Endothelial cell of umbilical vein (primary cell): ENCODE results near the gene LMCD1. TPM values are rescaled to one million over a fixed set of nuclear protein-coding genes. Genes with fewer than 3 reads are reported as not detected.

Experiments
- BruUV-seq: library from RNA; stranded (reverse); fragments of 400-500 nt; replicated peaks from 2 replicates; lab custom pipeline; 2021; lab: Mats Ljungman, UMichigan
- CTCF ChIA-PET: fragments of 300-600, 350-600 bp; sonication (Branson Sonifier 250); formaldehyde crosslinking; loops from one replicate; lab custom pipeline; 2021; ENCODE audit warnings: antibody characterized with exemption, inconsistent platforms; lab: Charles Lee
- POLR2A ChIA-PET: fragments of 300-600, 350-600 bp; sonication (Branson Sonifier 250); formaldehyde crosslinking; loops from one replicate; lab custom pipeline; 2021; ENCODE audit warnings: antibody characterized with exemption, inconsistent platforms; lab: Charles Lee
- DNase-seq: peaks from one replicate; pipeline ENCODE4 v3.0.0-alpha.2; 2011; ENCODE audit warnings: low read depth, low spot score
- FAIRE-seq: peaks from 2 replicates; lab custom pipeline; 2011; peaks lifted over from hg19 to GRCh38; lab: Jason Lieb, UNC
- H2AFZ ChIP-seq: 2 replicates; pipeline ENCODE4 v1.6.0; 2012; ENCODE audit warnings: low read depth, low read length, control low read depth, inconsistent platforms
- H3K27ac ChIP-seq: 2 replicates; pipeline ENCODE4 v1.5.1; 2011; ENCODE audit warnings: low read depth, mild to moderate bottlenecking, control low read depth, low read length, moderate library complexity; ENCODE audit not compliant: insufficient read depth
- H3K27me3 ChIP-seq, 2 experiments: 2 replicates each; pipeline versions ENCODE4 v1.6.0 to v1.6.1; 2011; ENCODE audit warnings: low read length in 2 of 2, mixed read lengths in 1 of 2; ENCODE audit not compliant: control insufficient read depth in 2 of 2, insufficient read depth in 2 of 2
- H3K36me3 ChIP-seq, 2 experiments: 2 replicates in 1 of 2; 3 replicates in 1 of 2; pipeline ENCODE4 v1.5.1; 2011; ENCODE audit warnings: low read length in 2 of 2, mild to moderate bottlenecking in 1 of 2, moderate library complexity in 1 of 2; ENCODE audit not compliant: control insufficient read depth in 2 of 2, insufficient read depth in 2 of 2; ENCODE audit errors: extremely low read depth in 1 of 2
- H3K4me1 ChIP-seq: 3 replicates; pipeline ENCODE4 v1.5.1; 2011; ENCODE audit warnings: mild to moderate bottlenecking, low read length; ENCODE audit not compliant: control insufficient read depth, insufficient read depth; ENCODE audit errors: extremely low read depth
- H3K4me2 ChIP-seq: 2 replicates; pipeline ENCODE4 v1.6.1; 2011; ENCODE audit warnings: low read length, control low read depth, mixed read lengths; ENCODE audit not compliant: insufficient read depth
- H3K4me3 ChIP-seq, 3 experiments: fragments of 200-600 bp in 1 of 3; sonication (generic), shearing (Covaris generic) in 1 of 3; replicated peaks in 1 of 3; 2 replicates each; pipeline ENCODE4 v1.5.1; 2011 to 2016; ENCODE audit warnings: control low read depth in 3 of 3, low read length in 3 of 3, mild to moderate bottlenecking in 2 of 3, inconsistent platforms in 1 of 3, low read depth in 1 of 3, moderate library complexity in 1 of 3; ENCODE audit not compliant: insufficient read depth in 1 of 3
- H3K79me2 ChIP-seq: 2 replicates; pipeline ENCODE4 v1.6.0; 2012; ENCODE audit warnings: low read length, inconsistent platforms; ENCODE audit not compliant: control insufficient read depth, insufficient read depth
- H3K9ac ChIP-seq: replicated peaks from 2 replicates; pipeline ENCODE3; 2011; ENCODE audit warnings: low read length, control low read depth; ENCODE audit not compliant: insufficient read depth; ENCODE audit errors: extremely low read depth
- H3K9me1 ChIP-seq: replicated peaks from 3 replicates; pipeline ENCODE4 v1.6.0; 2011; ENCODE audit warnings: mild to moderate bottlenecking, low read length; ENCODE audit not compliant: control insufficient read depth, insufficient read depth; ENCODE audit errors: extremely low read depth
- H3K9me3 ChIP-seq: replicated peaks from 2 replicates; pipeline ENCODE4 v1.5.1; 2012; ENCODE audit warnings: low read length, inconsistent platforms; ENCODE audit not compliant: control insufficient read depth, insufficient read depth
- H4K20me1 ChIP-seq: replicated peaks from 2 replicates; pipeline ENCODE3; 2011; ENCODE audit warnings: mild to moderate bottlenecking, low read length; ENCODE audit not compliant: control insufficient read depth, insufficient read depth; ENCODE audit errors: extremely low read depth
- EZH2 ChIP-seq: IDR thresholded peaks from 2 replicates; pipeline ENCODE4 v1.6.1; 2012; ENCODE audit warnings: borderline replicate concordance, low read depth, mild to moderate bottlenecking, moderate library complexity, low read length, inconsistent platforms; ENCODE audit not compliant: severe bottlenecking
- FOS ChIP-seq: IDR thresholded peaks from 2 replicates; pipeline ENCODE4 v1.6.1; 2011; ENCODE audit warnings: mild to moderate bottlenecking, low read length, moderate library complexity, borderline replicate concordance; ENCODE audit not compliant: insufficient read depth
- GATA2 ChIP-seq: IDR thresholded peaks from 2 replicates; pipeline ENCODE4 v1.7.0; 2011; ENCODE audit warnings: low read depth, mild to moderate bottlenecking, moderate library complexity, mixed read lengths, low read length; ENCODE audit not compliant: insufficient read length, insufficient read depth
- JUN ChIP-seq: IDR thresholded peaks from 2 replicates; pipeline ENCODE4 v1.6.1; 2011; ENCODE audit warnings: borderline replicate concordance, low read depth; ENCODE audit not compliant: insufficient read length, insufficient read depth
- MYC ChIP-seq: IDR thresholded peaks from one replicate; pipeline ENCODE4 v1.6.1; 2011; ENCODE audit warnings: mild to moderate bottlenecking, low read depth, low read length
- POLR2A ChIP-seq: IDR thresholded peaks from 2 replicates; pipeline ENCODE4 v1.6.1; 2012; ENCODE audit warnings: low read depth, mild to moderate bottlenecking, control low read depth, low read length
- POLR2AphosphoS5 ChIP-seq: IDR thresholded peaks from 2 replicates; pipeline ENCODE4 v1.6.1; 2012; ENCODE audit warnings: low read depth, mild to moderate bottlenecking, control low read depth, low read length, moderate library complexity; ENCODE audit not compliant: insufficient read depth
- dilution Hi-C: fragments of 300-500 bp; cut with MboI; formaldehyde crosslinking; loops from one replicate; pipeline ENCODE4 v1.15.0; 2019; ENCODE audit warnings: low sequenced_read_pairs; ENCODE audit not compliant: extremely low pct_ligation_motif_present
- intact Hi-C: fragments of 100-400 bp; cut with micrococcal nuclease; formaldehyde crosslinking; loops from one replicate; pipeline ENCODE4 v1.10.0; 2022
- polyA plus RNA-seq, 4 experiments: library from polyadenylated mRNA; depleted of rRNA in 3 of 4; stranded (reverse) in 3 of 4; unstranded in 1 of 4; fragments of >200 nt; gene quantifications; 2 replicates each; pipeline versions ENCODE4 v1.2.1 to v1.2.3, GENCODE V29; 2011 to 2012; ENCODE audit warnings: missing spikeins in 1 of 4
- total RNA-seq: library from RNA; stranded (reverse); gene quantifications from 2 replicates; pipeline ENCODE4 v1.2.3, GENCODE V29; 2021
- TF ChIP-seq, protein P1 (sequence below): IDR thresholded peaks from 2 replicates; pipeline ENCODE4 v1.6.1; 2011; ENCODE audit not compliant: insufficient read depth, insufficient read length
- TF ChIP-seq, protein P2 (sequence below), 2 donors: IDR thresholded peaks; 1 replicate in 1 of 2; 2 replicates in 1 of 2; pipeline ENCODE4 v1.5.1; 2011; ENCODE audit warnings: low read length in 2 of 2, mild to moderate bottlenecking in 2 of 2, moderate library complexity in 2 of 2, control low read depth in 1 of 2, inconsistent platforms in 1 of 2, low read depth in 1 of 2; ENCODE audit not compliant: insufficient read depth in 1 of 2; ENCODE audit errors: extremely low read depth in 1 of 2

The LMCD1 gene
- total and polyA plus RNA-seq, 2 donors (not counting 3 experiments of a cell fraction or from before 2014, with no cell fraction given): 7.6 to 14.5 TPM

DNA sequence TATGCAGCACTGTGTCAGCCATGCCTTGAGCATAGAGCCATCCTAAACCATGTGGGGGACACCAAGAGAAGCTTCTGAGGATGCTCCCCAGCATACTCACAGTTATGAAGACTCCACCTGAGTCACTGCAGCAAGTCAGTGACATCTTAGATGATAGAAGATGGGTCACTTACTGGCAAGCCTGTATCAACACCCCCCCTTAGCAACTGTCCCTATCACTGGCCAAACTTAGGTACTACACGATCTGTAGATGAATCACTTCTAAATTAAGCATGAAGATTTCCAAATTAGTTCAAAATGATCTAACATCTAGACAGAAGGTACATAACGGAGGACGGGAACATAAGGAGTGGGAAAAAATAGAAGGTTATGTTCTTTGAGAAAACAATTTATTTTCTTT lies 13.2 kb upstream of the LMCD1 start:
- intact Hi-C loops: no loop called here
- no peak overlapping the region for H3K9ac ChIP-seq
- CTCF ChIA-PET: interaction anchor here (1.1 to 1.6 kb wide), 3 partner anchors 10 to 46 kb away, joined by 3 to 7 read pairs (median 4); partner anchors contain the start of gene LMCD1
- H3K27me3 ChIP-seq: no peaks in the 10 kb centered on the region
- H3K9me3 ChIP-seq: no peaks in the 10 kb centered on the region
- no peak for FAIRE-seq
- no peak overlapping the region for H3K27ac ChIP-seq
- H3K9me1 ChIP-seq: no peaks in the 10 kb centered on the region
- H4K20me1 ChIP-seq: no peaks in the 10 kb centered on the region
- H3K4me3 ChIP-seq: no peak overlapping the region
- TF ChIP-seq, protein P1, sequence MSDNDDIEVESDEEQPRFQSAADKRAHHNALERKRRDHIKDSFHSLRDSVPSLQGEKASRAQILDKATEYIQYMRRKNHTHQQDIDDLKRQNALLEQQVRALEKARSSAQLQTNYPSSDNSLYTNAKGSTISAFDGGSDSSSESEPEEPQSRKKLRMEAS: no peak
- no peak for TF ChIP-seq MYC
- TF ChIP-seq, protein P2, sequence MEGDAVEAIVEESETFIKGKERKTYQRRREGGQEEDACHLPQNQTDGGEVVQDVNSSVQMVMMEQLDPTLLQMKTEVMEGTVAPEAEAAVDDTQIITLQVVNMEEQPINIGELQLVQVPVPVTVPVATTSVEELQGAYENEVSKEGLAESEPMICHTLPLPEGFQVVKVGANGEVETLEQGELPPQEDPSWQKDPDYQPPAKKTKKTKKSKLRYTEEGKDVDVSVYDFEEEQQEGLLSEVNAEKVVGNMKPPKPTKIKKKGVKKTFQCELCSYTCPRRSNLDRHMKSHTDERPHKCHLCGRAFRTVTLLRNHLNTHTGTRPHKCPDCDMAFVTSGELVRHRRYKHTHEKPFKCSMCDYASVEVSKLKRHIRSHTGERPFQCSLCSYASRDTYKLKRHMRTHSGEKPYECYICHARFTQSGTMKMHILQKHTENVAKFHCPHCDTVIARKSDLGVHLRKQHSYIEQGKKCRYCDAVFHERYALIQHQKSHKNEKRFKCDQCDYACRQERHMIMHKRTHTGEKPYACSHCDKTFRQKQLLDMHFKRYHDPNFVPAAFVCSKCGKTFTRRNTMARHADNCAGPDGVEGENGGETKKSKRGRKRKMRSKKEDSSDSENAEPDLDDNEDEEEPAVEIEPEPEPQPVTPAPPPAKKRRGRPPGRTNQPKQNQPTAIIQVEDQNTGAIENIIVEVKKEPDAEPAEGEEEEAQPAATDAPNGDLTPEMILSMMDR (IDR thresholded peaks at IDR 0.05; ENCODE audit: extremely low read depth in 1 of 2, insufficient read depth in 1 of 2, low read depth in 1 of 2, low read length in 2 of 2): no peak
- TF ChIP-seq GATA2: no peak
- TF ChIP-seq POLR2AphosphoS5: no peak
- TF ChIP-seq JUN: no peak
- TF ChIP-seq EZH2: no peak
- TF ChIP-seq POLR2A: no peak
- no peak for TF ChIP-seq FOS
- peaks cover 4% of the 10 kb centered on the region for H3K4me1 ChIP-seq
- no peak for DNase-seq
- no peak overlapping the region for H3K4me2 ChIP-seq
- BruUV-seq: no TSS peak
- POLR2A ChIA-PET: no interaction called here
- no peaks in the 10 kb centered on the region for H3K79me2 ChIP-seq
- H3K36me3 ChIP-seq: no peaks in the 10 kb centered on the region
- dilution Hi-C loops: no loop called here
- no peak overlapping the region for H2AFZ ChIP-seq
